GM12878 (cell line): ENCODE results near the gene FAM200A. TPM values are rescaled to one million over a fixed set of nuclear protein-coding genes. Genes with fewer than 3 reads are reported as not detected.

Experiments
- ATAC-seq: fragments of 200-7000 bp; cut with Tn5 transposase; 3 replicates; pipeline ENCODE4 v1.9.1; 2020; ENCODE audit warnings: mild to moderate bottlenecking, moderate library complexity
- BruUV-seq: library from RNA; stranded (reverse); fragments of 400-500 nt; replicated peaks from 2 replicates; lab custom pipeline; 2021; lab: Mats Ljungman, UMichigan
- CTCF ChIA-PET: fragments of 300-600 bp; sonication (Branson Sonifier 250); formaldehyde crosslinking; extraction: SDS; loops from one replicate; lab custom pipeline; 2021; ENCODE audit warnings: inconsistent platforms; lab: Yijun Ruan, JAX
- POLR2A ChIA-PET: fragments of 350-600 bp; formaldehyde crosslinking; extraction: SDS; loops from one replicate; lab custom pipeline; 2021; ENCODE audit warnings: inconsistent platforms; lab: Charles Lee
- RAD21 ChIA-PET: fragments of 300-600 bp; sonication (Branson Sonifier 250); formaldehyde crosslinking; loops from one replicate; lab custom pipeline; 2023; ENCODE audit warnings: antibody characterized with exemption; ENCODE audit not compliant: unreplicated experiment; lab: Charles Lee
- SMC1A ChIA-PET: fragments of 300-600 bp; sonication (Branson Sonifier 250); formaldehyde crosslinking; loops from one replicate; lab custom pipeline; 2023; ENCODE audit not compliant: unreplicated experiment, uncharacterized antibody; lab: Charles Lee
- DNase-seq: peaks from one replicate; pipeline ENCODE4 v3.0.0-alpha.2; 2011; ENCODE audit warnings: low read depth, low spot score
- FAIRE-seq: peaks from 3 replicates; lab custom pipeline; 2011; peaks lifted over from hg19 to GRCh38; lab: Jason Lieb, UNC
- H2AFZ ChIP-seq: 2 replicates; pipeline ENCODE4 v1.6.0; 2011; ENCODE audit warnings: low read depth, low read length, control low read depth; ENCODE audit not compliant: control insufficient read depth
- H3K27ac ChIP-seq: 2 replicates; pipeline ENCODE4 v1.5.1; 2011; ENCODE audit warnings: control low read depth; ENCODE audit not compliant: control insufficient read depth, insufficient read depth
- H3K27me3 ChIP-seq, 2 experiments: replicated peaks in 1 of 2; 2 replicates each; pipeline versions ENCODE4 v1.6.0 to v1.6.1; 2011; ENCODE audit warnings: low read length in 1 of 2; ENCODE audit not compliant: control insufficient read depth in 2 of 2, insufficient read depth in 2 of 2
- H3K36me3 ChIP-seq, 2 experiments: 2 replicates each; pipeline ENCODE4 v1.5.1; 2011; ENCODE audit warnings: low read length in 1 of 2; ENCODE audit not compliant: control insufficient read depth in 2 of 2, insufficient read depth in 2 of 2
- H3K4me1 ChIP-seq: 2 replicates; pipeline ENCODE4 v1.6.1; 2011; ENCODE audit warnings: mild to moderate bottlenecking, low read length, moderate library complexity, mixed read lengths; ENCODE audit not compliant: control insufficient read depth, insufficient read depth
- H3K4me2 ChIP-seq: 2 replicates; pipeline ENCODE4 v1.6.0; 2011; ENCODE audit warnings: control low read depth; ENCODE audit not compliant: control insufficient read depth, insufficient read depth
- H3K4me3 ChIP-seq: fragments of 200-600 bp; sonication (generic); 2 replicates; pipeline ENCODE4 v1.5.1; 2016
- H3K79me2 ChIP-seq: 2 replicates; pipeline ENCODE4 v1.6.0; 2011; ENCODE audit warnings: low read length; ENCODE audit not compliant: control insufficient read depth, insufficient read depth
- H3K9ac ChIP-seq: 2 replicates; pipeline ENCODE4 v1.8.0; 2011; ENCODE audit warnings: low read length, control low read depth, mixed read lengths; ENCODE audit not compliant: control insufficient read depth, insufficient read depth
- H3K9me3 ChIP-seq: replicated peaks from 3 replicates; pipeline ENCODE4 v1.5.1; 2011; ENCODE audit warnings: mild to moderate bottlenecking, low read length; ENCODE audit not compliant: control insufficient read depth, insufficient read depth
- H4K20me1 ChIP-seq: 2 replicates; pipeline ENCODE4 v1.6.0; 2011; ENCODE audit not compliant: control insufficient read depth, insufficient read depth
- CHD1 ChIP-seq: IDR thresholded peaks from 2 replicates; pipeline ENCODE4 v1.6.1; 2012; ENCODE audit warnings: low read depth, low read length, improper control_type of control experiment
- RELB ChIP-seq: fragments of 450-650 bp; IDR thresholded peaks from 2 replicates; pipeline ENCODE4 v1.6.1; 2017; ENCODE audit warnings: low read depth, mild to moderate bottlenecking, moderate library complexity
- ZBTB40 ChIP-seq: fragments of 450-650 bp; IDR thresholded peaks from 2 replicates; pipeline ENCODE4 v1.6.1; 2016; ENCODE audit warnings: mild to moderate bottlenecking, moderate library complexity, borderline replicate concordance
- WGBS: methylation state at CpG from one replicate; pipeline ENCODE4 v1.1.6; 2016; ENCODE audit warnings: low lambda C conversion rate; ENCODE audit not compliant: insufficient replicate concordance, insufficient coverage; ENCODE audit errors: missing lambda C conversion rate; 5-methylcytosine and 5-hydroxymethylcytosine counted together
- in situ Hi-C: fragments of 300-500 bp; cut with MboI; formaldehyde crosslinking; loops from 9 replicates; pipeline ENCODE4 v1.14.3; 2018; ENCODE audit warnings: mixed read lengths
- intact Hi-C: fragments of 100-400 bp; cut with micrococcal nuclease; formaldehyde crosslinking; loops from one replicate; pipeline ENCODE4 v1.14.2; 2022; ENCODE audit not compliant: unreplicated experiment
- polyA plus RNA-seq, 11 experiments: library from polyadenylated mRNA; depleted of rRNA in 4 of 11; unstranded in 6 of 11; stranded (reverse) in 5 of 11; fragments of >200 nt; fragmentation: Nextera tagmentation in 4 of 11; fragmentation: Illumina TruSeq in 1 of 11; extraction: Ambion mirVana in 4 of 11; extraction: Trizol in 1 of 11; gene quantifications; 1 replicate in 1 of 11; 2 replicates in 10 of 11; pipeline versions ENCODE4 v1.2.1 to v1.2.3, GENCODE V29; 2011 to 2016; ENCODE audit warnings: inconsistent platforms in 2 of 11, missing spikeins in 2 of 11, low read depth in 1 of 11
- total RNA-seq, 4 experiments: library from RNA; depleted of rRNA in 3 of 4; stranded (reverse); fragments of >200 nt in 3 of 4; fragmentation: Illumina TruSeq in 1 of 4; extraction: Trizol in 1 of 4; gene quantifications; 2 replicates each; pipeline versions ENCODE4 v1.2.1 to v1.2.3, GENCODE V29; 2013 to 2021
- TF ChIP-seq, protein P1 (sequence below): fragments of 450-650 bp; IDR thresholded peaks from 2 replicates; pipeline ENCODE4 v1.6.1; 2016; ENCODE audit warnings: mild to moderate bottlenecking

The FAM200A gene
- total and polyA plus RNA-seq, 10 of the 15 experiments (the other 5 are each of a cell fraction or from before 2014, with no cell fraction given): 2.7 to 9.0 (median 6.5) TPM

GRCh38 chr7:99579281-99579955, 27.5 kb upstream of the FAM200A start:
- ATAC-seq (no peak), FAIRE-seq (no peak), DNase-seq (no peak)
- no peaks in the 10 kb centered on the region for H3K36me3 ChIP-seq
- 49% methylated on average over 10 of the region's 10 CpGs for WGBS
- H3K4me3 ChIP-seq: peak overlapping the region; percentile 37; the same call in 1 of the 2 replicates
- no peak for TF ChIP-seq RELB
- TF ChIP-seq ZBTB40: peak; percentile 68
- TF ChIP-seq, protein P1, sequence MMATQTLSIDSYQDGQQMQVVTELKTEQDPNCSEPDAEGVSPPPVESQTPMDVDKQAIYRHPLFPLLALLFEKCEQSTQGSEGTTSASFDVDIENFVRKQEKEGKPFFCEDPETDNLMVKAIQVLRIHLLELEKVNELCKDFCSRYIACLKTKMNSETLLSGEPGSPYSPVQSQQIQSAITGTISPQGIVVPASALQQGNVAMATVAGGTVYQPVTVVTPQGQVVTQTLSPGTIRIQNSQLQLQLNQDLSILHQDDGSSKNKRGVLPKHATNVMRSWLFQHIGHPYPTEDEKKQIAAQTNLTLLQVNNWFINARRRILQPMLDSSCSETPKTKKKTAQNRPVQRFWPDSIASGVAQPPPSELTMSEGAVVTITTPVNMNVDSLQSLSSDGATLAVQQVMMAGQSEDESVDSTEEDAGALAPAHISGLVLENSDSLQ: no peak
- no peak for TF ChIP-seq CHD1
- no peaks in the 10 kb centered on the region for H4K20me1 ChIP-seq
- ChIA-PET SMC1A (interaction anchor here (0.6 kb wide), 1 partner anchor 172 kb away, joined by 3 read pairs; no protein-coding TSS in a partner anchor), POLR2A (no interaction called here), CTCF (interaction anchor here (0.9 to 1.7 kb wide), 3 partner anchors 20 to 214 kb away, joined by 3 read pairs; no protein-coding TSS in a partner anchor), RAD21 (no interaction called here)
- no peaks in the 10 kb centered on the region for H3K9me3 ChIP-seq
- no TSS peak for BruUV-seq
- H3K4me2 ChIP-seq: peak overlapping the region; percentile 78
- H3K9ac ChIP-seq: no peak overlapping the region
- intact Hi-C loops (no loop called here), in situ Hi-C loops (no loop called here)
- H2AFZ ChIP-seq: no peak overlapping the region
- no peaks in the 10 kb centered on the region for H3K79me2 ChIP-seq
- H3K4me1 ChIP-seq: no peaks in the 10 kb centered on the region
- H3K27me3 ChIP-seq: no peaks in the 10 kb centered on the region; a peak in 1 of 4 replicates
- no peak overlapping the region for H3K27ac ChIP-seq
